GM23338 (cell line): ENCODE results near the gene GALNT14. TPM values are rescaled to one million over a fixed set of nuclear protein-coding genes. Genes with fewer than 3 reads are reported as not detected.

Source experiments
- ATAC-seq: fragments of 200-7000 bp; cut with Tn5 transposase; 3 replicates; pipeline ENCODE4 v1.9.1; 2020
- DNase-seq: peaks from one replicate; pipeline ENCODE4 v3.0.0-alpha.2; 2015; ENCODE audit warnings: low spot score
- H2AFZ ChIP-seq: fragments of 200-600 bp; sonication (generic); 2 replicates; pipeline ENCODE4 v1.8.0; 2016; ENCODE audit warnings: antibody characterized with exemption, mild to moderate bottlenecking, moderate library complexity
- H3F3A ChIP-seq: fragments of 200-600 bp; sonication (generic); replicated peaks from 2 replicates; pipeline ENCODE4 v1.8.0; 2017; ENCODE audit warnings: antibody characterized with exemption, mixed run types, low read depth
- H3K27ac ChIP-seq: fragments of 200-600 bp; sonication (generic); 2 replicates; pipeline ENCODE4 v1.6.1; 2016; ENCODE audit warnings: low read depth
- H3K27me3 ChIP-seq: fragments of 200-600 bp; sonication (generic); 2 replicates; pipeline ENCODE4 v1.8.0; 2016; ENCODE audit warnings: mild to moderate bottlenecking, mixed run types, moderate library complexity; ENCODE audit not compliant: insufficient read depth
- H3K36me3 ChIP-seq: fragments of 200-600 bp; sonication (generic); 2 replicates; pipeline ENCODE4 v1.8.0; 2016; ENCODE audit warnings: mild to moderate bottlenecking; ENCODE audit not compliant: insufficient read depth
- H3K4me1 ChIP-seq: fragments of 200-600 bp; sonication (generic); 2 replicates; pipeline ENCODE4 v1.8.0; 2016; ENCODE audit warnings: mild to moderate bottlenecking, moderate library complexity; ENCODE audit not compliant: insufficient read depth
- H3K4me2 ChIP-seq: fragments of 200-600 bp; sonication (generic); 2 replicates; pipeline ENCODE4 v1.7.1; 2017; ENCODE audit warnings: mixed run types
- H3K4me3 ChIP-seq: fragments of 200-600 bp; sonication (generic); 2 replicates; pipeline ENCODE4 v1.6.1; 2016; ENCODE audit warnings: mixed run types
- H3K79me2 ChIP-seq: fragments of 200-600 bp; sonication (generic); replicated peaks from 2 replicates; pipeline ENCODE4 v1.8.0; 2017; ENCODE audit warnings: mild to moderate bottlenecking; ENCODE audit not compliant: insufficient read depth
- H3K9me2 ChIP-seq: fragments of 200-600 bp; sonication (generic); 2 replicates; pipeline ENCODE4 v1.8.0; 2017; ENCODE audit not compliant: insufficient read depth
- H4K20me1 ChIP-seq: fragments of 200-600 bp; sonication (generic); replicated peaks from 2 replicates; pipeline ENCODE4 v1.8.0; 2017; ENCODE audit warnings: mild to moderate bottlenecking; ENCODE audit not compliant: insufficient read depth
- H3K27ac Mint-ChIP-seq: 2 replicates; pipeline ENCODE4 v1.8.0; 2020; ENCODE audit warnings: inconsistent platforms, mild to moderate bottlenecking, moderate library complexity, mixed read lengths
- H3K27me3 Mint-ChIP-seq: 3 replicates; pipeline ENCODE4 v1.8.0; 2022; ENCODE audit warnings: low read depth, mild to moderate bottlenecking, moderate library complexity, mixed read lengths, inconsistent platforms; ENCODE audit not compliant: insufficient read depth, poor library complexity
- H3K36me3 Mint-ChIP-seq: 3 replicates; pipeline ENCODE4 v1.8.0; 2021; ENCODE audit warnings: low read depth, mild to moderate bottlenecking, inconsistent platforms, moderate library complexity, mixed read lengths
- H3K4me1 Mint-ChIP-seq: 3 replicates; pipeline ENCODE4 v1.8.0; 2020; ENCODE audit warnings: mild to moderate bottlenecking, inconsistent platforms, mixed read lengths
- H3K4me3 Mint-ChIP-seq: 3 replicates; pipeline ENCODE4 v1.8.0; 2021; ENCODE audit warnings: moderate library complexity, mild to moderate bottlenecking, inconsistent platforms, mixed read lengths
- H3K9me3 Mint-ChIP-seq: 3 replicates; pipeline ENCODE4 v1.8.0; 2020; ENCODE audit warnings: moderate library complexity, mild to moderate bottlenecking, inconsistent platforms, mixed read lengths
- CTCF ChIP-seq, 2 experiments: fragments of 200-600 bp in 1 of 2; sonication (generic) in 1 of 2; conservative IDR thresholded peaks; 2 replicates each; pipeline versions ENCODE4 v1.5.1 to v1.6.1; 2016 to 2017; ENCODE audit warnings: antibody characterized with exemption in 2 of 2, low read depth in 2 of 2, mild to moderate bottlenecking in 2 of 2, moderate library complexity in 1 of 2
- EZH2 ChIP-seq: fragments of 200-600 bp; sonication (generic); IDR thresholded peaks from one replicate; pipeline ENCODE4 v1.8.0; 2017; ENCODE audit warnings: antibody characterized with exemption, mild to moderate bottlenecking, low read depth; ENCODE audit not compliant: unreplicated experiment
- NANOG ChIP-seq: IDR thresholded peaks from 2 replicates; pipeline ENCODE4 v1.6.1; 2016; ENCODE audit warnings: antibody characterized with exemption, borderline replicate concordance
- ZNF114 ChIP-seq: fragments of 250-450 bp; sonication (Bioruptor Pico); IDR thresholded peaks from 2 replicates; pipeline ENCODE4 v1.5.0; 2020; ENCODE audit warnings: mild to moderate bottlenecking, moderate library complexity
- polyA plus RNA-seq: library from polyadenylated mRNA; unstranded; fragments of >200 nt; fragmentation: Nextera tagmentation; extraction: Ambion mirVana; gene quantifications from 2 replicates; pipeline ENCODE4 v1.2.1, GENCODE V29; 2016
- total RNA-seq: library from RNA; depleted of rRNA; stranded (reverse); fragments of >200 nt; shearing (Covaris generic); gene quantifications from 2 replicates; pipeline ENCODE4 v1.2.3, GENCODE V29; 2014
- TF ChIP-seq, protein P1 (sequence below): fragments of 250-450 bp; sonication (Bioruptor Pico); IDR thresholded peaks from 2 replicates; pipeline ENCODE4 v1.5.0; 2020; ENCODE audit warnings: mild to moderate bottlenecking, moderate library complexity
- TF ChIP-seq, protein P2 (sequence below): IDR thresholded peaks from 2 replicates; pipeline ENCODE4 v1.6.1; 2016; ENCODE audit warnings: antibody characterized with exemption

Gene GALNT14
- total and polyA plus RNA-seq, 2 experiments from 2014 or later: 5.4 to 7.7 TPM

GRCh38 chr2:31016648-31017047, 121.6 kb downstream of the GALNT14 start (continued):
- TF ChIP-seq, protein P1, sequence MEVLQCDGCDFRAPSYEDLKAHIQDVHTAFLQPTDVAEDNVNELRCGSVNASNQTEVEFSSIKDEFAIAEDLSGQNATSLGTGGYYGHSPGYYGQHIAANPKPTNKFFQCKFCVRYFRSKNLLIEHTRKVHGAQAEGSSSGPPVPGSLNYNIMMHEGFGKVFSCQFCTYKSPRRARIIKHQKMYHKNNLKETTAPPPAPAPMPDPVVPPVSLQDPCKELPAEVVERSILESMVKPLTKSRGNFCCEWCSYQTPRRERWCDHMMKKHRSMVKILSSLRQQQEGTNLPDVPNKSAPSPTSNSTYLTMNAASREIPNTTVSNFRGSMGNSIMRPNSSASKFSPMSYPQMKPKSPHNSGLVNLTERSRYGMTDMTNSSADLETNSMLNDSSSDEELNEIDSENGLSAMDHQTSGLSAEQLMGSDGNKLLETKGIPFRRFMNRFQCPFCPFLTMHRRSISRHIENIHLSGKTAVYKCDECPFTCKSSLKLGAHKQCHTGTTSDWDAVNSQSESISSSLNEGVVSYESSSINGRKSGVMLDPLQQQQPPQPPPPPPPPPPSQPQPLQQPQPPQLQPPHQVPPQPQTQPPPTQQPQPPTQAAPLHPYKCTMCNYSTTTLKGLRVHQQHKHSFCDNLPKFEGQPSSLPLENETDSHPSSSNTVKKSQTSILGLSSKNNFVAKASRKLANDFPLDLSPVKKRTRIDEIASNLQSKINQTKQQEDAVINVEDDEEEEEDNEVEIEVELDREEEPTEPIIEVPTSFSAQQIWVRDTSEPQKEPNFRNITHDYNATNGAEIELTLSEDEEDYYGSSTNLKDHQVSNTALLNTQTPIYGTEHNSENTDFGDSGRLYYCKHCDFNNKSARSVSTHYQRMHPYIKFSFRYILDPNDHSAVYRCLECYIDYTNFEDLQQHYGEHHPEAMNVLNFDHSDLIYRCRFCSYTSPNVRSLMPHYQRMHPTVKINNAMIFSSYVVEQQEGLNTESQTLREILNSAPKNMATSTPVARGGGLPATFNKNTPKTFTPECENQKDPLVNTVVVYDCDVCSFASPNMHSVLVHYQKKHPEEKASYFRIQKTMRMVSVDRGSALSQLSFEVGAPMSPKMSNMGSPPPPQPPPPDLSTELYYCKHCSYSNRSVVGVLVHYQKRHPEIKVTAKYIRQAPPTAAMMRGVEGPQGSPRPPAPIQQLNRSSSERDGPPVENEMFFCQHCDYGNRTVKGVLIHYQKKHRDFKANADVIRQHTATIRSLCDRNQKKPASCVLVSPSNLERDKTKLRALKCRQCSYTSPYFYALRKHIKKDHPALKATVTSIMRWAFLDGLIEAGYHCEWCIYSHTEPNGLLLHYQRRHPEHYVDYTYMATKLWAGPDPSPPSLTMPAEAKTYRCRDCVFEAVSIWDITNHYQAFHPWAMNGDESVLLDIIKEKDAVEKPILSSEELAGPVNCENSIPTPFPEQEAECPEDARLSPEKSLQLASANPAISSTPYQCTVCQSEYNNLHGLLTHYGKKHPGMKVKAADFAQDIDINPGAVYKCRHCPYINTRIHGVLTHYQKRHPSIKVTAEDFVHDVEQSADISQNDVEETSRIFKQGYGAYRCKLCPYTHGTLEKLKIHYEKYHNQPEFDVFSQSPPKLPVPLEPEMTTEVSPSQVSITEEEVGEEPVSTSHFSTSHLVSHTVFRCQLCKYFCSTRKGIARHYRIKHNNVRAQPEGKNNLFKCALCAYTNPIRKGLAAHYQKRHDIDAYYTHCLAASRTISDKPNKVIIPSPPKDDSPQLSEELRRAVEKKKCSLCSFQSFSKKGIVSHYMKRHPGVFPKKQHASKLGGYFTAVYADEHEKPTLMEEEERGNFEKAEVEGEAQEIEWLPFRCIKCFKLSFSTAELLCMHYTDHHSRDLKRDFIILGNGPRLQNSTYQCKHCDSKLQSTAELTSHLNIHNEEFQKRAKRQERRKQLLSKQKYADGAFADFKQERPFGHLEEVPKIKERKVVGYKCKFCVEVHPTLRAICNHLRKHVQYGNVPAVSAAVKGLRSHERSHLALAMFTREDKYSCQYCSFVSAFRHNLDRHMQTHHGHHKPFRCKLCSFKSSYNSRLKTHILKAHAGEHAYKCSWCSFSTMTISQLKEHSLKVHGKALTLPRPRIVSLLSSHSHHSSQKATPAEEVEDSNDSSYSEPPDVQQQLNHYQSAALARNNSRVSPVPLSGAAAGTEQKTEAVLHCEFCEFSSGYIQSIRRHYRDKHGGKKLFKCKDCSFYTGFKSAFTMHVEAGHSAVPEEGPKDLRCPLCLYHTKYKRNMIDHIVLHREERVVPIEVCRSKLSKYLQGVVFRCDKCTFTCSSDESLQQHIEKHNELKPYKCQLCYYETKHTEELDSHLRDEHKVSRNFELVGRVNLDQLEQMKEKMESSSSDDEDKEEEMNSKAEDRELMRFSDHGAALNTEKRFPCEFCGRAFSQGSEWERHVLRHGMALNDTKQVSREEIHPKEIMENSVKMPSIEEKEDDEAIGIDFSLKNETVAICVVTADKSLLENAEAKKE (CRISPR knock-in tag): no peak
- no peak for TF ChIP-seq ZNF114 (CRISPR knock-in tag)
- TF ChIP-seq, protein P2, sequence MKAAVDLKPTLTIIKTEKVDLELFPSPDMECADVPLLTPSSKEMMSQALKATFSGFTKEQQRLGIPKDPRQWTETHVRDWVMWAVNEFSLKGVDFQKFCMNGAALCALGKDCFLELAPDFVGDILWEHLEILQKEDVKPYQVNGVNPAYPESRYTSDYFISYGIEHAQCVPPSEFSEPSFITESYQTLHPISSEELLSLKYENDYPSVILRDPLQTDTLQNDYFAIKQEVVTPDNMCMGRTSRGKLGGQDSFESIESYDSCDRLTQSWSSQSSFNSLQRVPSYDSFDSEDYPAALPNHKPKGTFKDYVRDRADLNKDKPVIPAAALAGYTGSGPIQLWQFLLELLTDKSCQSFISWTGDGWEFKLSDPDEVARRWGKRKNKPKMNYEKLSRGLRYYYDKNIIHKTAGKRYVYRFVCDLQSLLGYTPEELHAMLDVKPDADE: no peak
- TF ChIP-seq EZH2: no peak
- TF ChIP-seq CTCF (conservative IDR thresholded peaks at IDR 0.05; ENCODE audit: low read depth in 2 of 2): no peak
- no peak for TF ChIP-seq NANOG

GRCh38 chr2:31014516-31014915, 123.7 kb downstream of the GALNT14 start:
- ATAC-seq (no peak), DNase-seq (no peak)
- Histone ChIP-seq H3F3A (no peaks in the 10 kb centered on the region), H3K36me3 (no peaks in the 10 kb centered on the region), H3K27ac (no peak overlapping the region), H3K4me3 (no peak overlapping the region), H3K9me2 (0 out of 2 replicates have a peak, but pooled peaks cover 6% of the 10 kb centered on the region), H3K27me3 (no peaks in the 10 kb centered on the region), H3K4me2 (no peak overlapping the region), H3K79me2 (no peaks in the 10 kb centered on the region), H2AFZ (no peak overlapping the region), H4K20me1 (no peaks in the 10 kb centered on the region), H3K4me1 (no peaks in the 10 kb centered on the region)
- peaks cover 10% of the 10 kb centered on the region for H3K27me3 Mint-ChIP-seq
- no peak overlapping the region for H3K4me3 Mint-ChIP-seq
- no peak overlapping the region; the same call in 1 of the 2 replicates for H3K27ac Mint-ChIP-seq
- H3K9me3 Mint-ChIP-seq: peaks cover 3% of the 10 kb centered on the region; the same call in 1 of the 3 replicates
- H3K36me3 Mint-ChIP-seq: no peaks in the 10 kb centered on the region
- H3K4me1 Mint-ChIP-seq: peaks cover 19% of the 10 kb centered on the region
- TF ChIP-seq, protein P1 (CRISPR knock-in tag): no peak
